ENCODE measurements around the gene TRIM28. TPM values are rescaled to one million over a fixed set of nuclear protein-coding genes. Genes with fewer than 3 reads are reported as not detected.

The TRIM28 gene
- total and polyA plus RNA-seq, 2 donors (not counting 1 experiment from before 2014, with no cell fraction given) = 160 to 325 TPM

- no peak for DNase-seq (ENCODE audit: low read depth in 2 of 2)
These were observed 14.5 kb upstream of the TRIM28 start for GRCh38 chr19:58529405-58529804.

GRCh38 chr19:58531034-58531840, 12.6 kb upstream of the TRIM28 start:
- H3K4me3 ChIP-seq (replicated peaks in 1 of 4; ENCODE audit: control extremely low read depth in 1 of 4, insufficient read depth in 1 of 4, low read depth in 3 of 4, low read length in 4 of 4) = no peak overlapping the region
- no peaks in the 10 kb centered on the region for H3K9me3 ChIP-seq (ENCODE audit: control insufficient read depth, insufficient read depth, low read depth, low read length)
- no peak for TF ChIP-seq CTCF (conservative IDR thresholded peaks at IDR 0.05 in 1 of 2, IDR thresholded peaks at IDR 0.05 in 1 of 2; ENCODE audit: low read depth in 1 of 2, low read length in 2 of 2)
- no peak for TF ChIP-seq EZH2 (IDR thresholded peaks at IDR 0.05; ENCODE audit: low read length, missing control alignments)
- peaks cover 23% of the 10 kb centered on the region for H3K27me3 ChIP-seq (ENCODE audit: control insufficient read depth, insufficient read depth, low read length)
- no peaks in the 10 kb centered on the region for H4K20me1 ChIP-seq (ENCODE audit: control insufficient read depth, extremely low read depth, insufficient read depth, low read length)
- DNase-seq (ENCODE audit: low read depth in 2 of 2) = no peak
- no peaks in the 10 kb centered on the region for H3K79me2 ChIP-seq (ENCODE audit: control insufficient read depth, insufficient read depth, low read length)
- H3K4me2 ChIP-seq (ENCODE audit: extremely low read depth, insufficient read depth, low read length) = no peak overlapping the region
- no peak overlapping the region for H3K27ac ChIP-seq (ENCODE audit: insufficient read depth, low read length)
- no peaks in the 10 kb centered on the region for H3K36me3 ChIP-seq (ENCODE audit: control insufficient read depth, insufficient read depth, low read length)
- H2AFZ ChIP-seq (ENCODE audit: low read length) = no peak overlapping the region
- H3K4me1 ChIP-seq (ENCODE audit: control insufficient read depth, extremely low read depth, insufficient read depth, low read length) = no peaks in the 10 kb centered on the region
- no peak overlapping the region for H3K9ac ChIP-seq (ENCODE audit: insufficient read depth, low read length)

More at GRCh38 chr19:58529405-58529804, 14.5 kb upstream of the TRIM28 start:
- Histone ChIP-seq H2AFZ (ENCODE audit: low read length) (no peak overlapping the region), H3K9me3 (ENCODE audit: control insufficient read depth, insufficient read depth, low read depth, low read length) (no peaks in the 10 kb centered on the region), H4K20me1 (ENCODE audit: control insufficient read depth, extremely low read depth, insufficient read depth, low read length) (no peaks in the 10 kb centered on the region), H3K4me1 (ENCODE audit: control insufficient read depth, extremely low read depth, insufficient read depth, low read length) (no peaks in the 10 kb centered on the region), H3K4me3 (replicated peaks in 1 of 4; ENCODE audit: control extremely low read depth in 1 of 4, insufficient read depth in 1 of 4, low read depth in 3 of 4, low read length in 4 of 4) (no peak overlapping the region), H3K4me2 (ENCODE audit: extremely low read depth, insufficient read depth, low read length) (no peak overlapping the region), H3K9ac (ENCODE audit: insufficient read depth, low read length) (no peak overlapping the region), H3K79me2 (ENCODE audit: control insufficient read depth, insufficient read depth, low read length) (no peaks in the 10 kb centered on the region), H3K27ac (ENCODE audit: insufficient read depth, low read length) (no peak overlapping the region), H3K36me3 (ENCODE audit: control insufficient read depth, insufficient read depth, low read length) (no peaks in the 10 kb centered on the region), H3K27me3 (ENCODE audit: control insufficient read depth, insufficient read depth, low read length) (peaks cover 23% of the 10 kb centered on the region)
- TF ChIP-seq EZH2 (IDR thresholded peaks at IDR 0.05; ENCODE audit: low read length, missing control alignments) (no peak), CTCF (conservative IDR thresholded peaks at IDR 0.05 in 1 of 2, IDR thresholded peaks at IDR 0.05 in 1 of 2; ENCODE audit: low read depth in 1 of 2, low read length in 2 of 2) (no peak)

GRCh38 chr19:58535857-58536256, 8.0 kb upstream of the TRIM28 start:
- Histone ChIP-seq H3K27me3 (ENCODE audit: control insufficient read depth, insufficient read depth, low read length) (peaks cover 45% of the 10 kb centered on the region), H3K79me2 (ENCODE audit: control insufficient read depth, insufficient read depth, low read length) (no peaks in the 10 kb centered on the region), H3K4me2 (ENCODE audit: extremely low read depth, insufficient read depth, low read length) (no peak overlapping the region), H3K9me3 (ENCODE audit: control insufficient read depth, insufficient read depth, low read depth, low read length) (no peaks in the 10 kb centered on the region), H2AFZ (ENCODE audit: low read length) (no peak overlapping the region), H3K4me3 (replicated peaks in 1 of 4; ENCODE audit: control extremely low read depth in 1 of 4, insufficient read depth in 1 of 4, low read depth in 3 of 4, low read length in 4 of 4) (no peak overlapping the region), H4K20me1 (ENCODE audit: control insufficient read depth, extremely low read depth, insufficient read depth, low read length) (no peaks in the 10 kb centered on the region), H3K9ac (ENCODE audit: insufficient read depth, low read length) (no peak overlapping the region), H3K27ac (ENCODE audit: insufficient read depth, low read length) (no peak overlapping the region), H3K4me1 (ENCODE audit: control insufficient read depth, extremely low read depth, insufficient read depth, low read length) (no peaks in the 10 kb centered on the region), H3K36me3 (ENCODE audit: control insufficient read depth, insufficient read depth, low read length) (no peaks in the 10 kb centered on the region)
- TF ChIP-seq CTCF (conservative IDR thresholded peaks at IDR 0.05 in 1 of 2, IDR thresholded peaks at IDR 0.05 in 1 of 2; ENCODE audit: low read depth in 1 of 2, low read length in 2 of 2) (no peak), EZH2 (IDR thresholded peaks at IDR 0.05; ENCODE audit: low read length, missing control alignments) (no peak)
- DNase-seq (ENCODE audit: low read depth in 2 of 2) = no peak
